ENCODE data around the gene ZNF536.
"Not testable (repeated sequence)": the region's sequence is repeated elsewhere in the genome, so short reads cannot be mapped to it uniquely, and the experiment has no call there.

ZNF536 gene

DNA sequence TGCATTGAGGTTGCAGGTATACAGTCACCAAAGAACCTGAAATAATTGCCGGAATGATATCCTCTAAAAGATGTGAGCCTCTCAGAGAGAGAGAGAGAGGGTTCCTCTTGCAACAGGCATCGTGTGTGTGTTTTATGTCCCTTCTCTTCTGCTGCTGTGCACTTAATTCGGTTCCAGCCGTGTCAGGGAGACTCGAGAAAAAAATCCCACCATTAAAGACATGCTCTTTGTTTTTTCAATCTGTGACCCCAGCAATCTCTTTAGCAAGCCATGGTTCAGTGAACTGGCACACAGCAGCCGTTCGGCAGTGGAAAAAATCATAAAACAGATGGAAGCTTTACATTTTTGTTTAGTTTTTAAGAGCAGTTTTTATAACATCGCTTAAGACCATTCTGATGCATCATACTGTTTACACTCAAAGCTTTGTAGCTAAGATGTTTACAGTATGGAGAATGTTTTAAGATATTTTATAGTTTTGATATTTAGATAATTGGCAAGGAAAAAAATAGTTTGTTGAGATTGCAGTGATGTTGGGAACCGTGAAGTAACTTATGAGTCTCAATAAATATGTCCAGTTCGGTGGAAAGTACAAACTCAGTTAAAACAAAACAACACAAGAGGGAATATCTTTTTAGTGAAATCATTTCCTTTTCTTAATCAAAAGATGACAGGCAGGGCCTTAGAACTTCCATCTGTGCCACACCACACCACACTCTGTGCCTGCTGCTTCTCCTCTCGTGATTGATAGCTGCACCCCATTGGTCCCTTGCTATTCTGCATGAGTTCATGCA is 31.2 kb upstream of the ZNF536 start:
- H3K4me3 ChIP-seq = no peak overlapping the region
- H3K27ac ChIP-seq = no peak overlapping the region

DNA sequence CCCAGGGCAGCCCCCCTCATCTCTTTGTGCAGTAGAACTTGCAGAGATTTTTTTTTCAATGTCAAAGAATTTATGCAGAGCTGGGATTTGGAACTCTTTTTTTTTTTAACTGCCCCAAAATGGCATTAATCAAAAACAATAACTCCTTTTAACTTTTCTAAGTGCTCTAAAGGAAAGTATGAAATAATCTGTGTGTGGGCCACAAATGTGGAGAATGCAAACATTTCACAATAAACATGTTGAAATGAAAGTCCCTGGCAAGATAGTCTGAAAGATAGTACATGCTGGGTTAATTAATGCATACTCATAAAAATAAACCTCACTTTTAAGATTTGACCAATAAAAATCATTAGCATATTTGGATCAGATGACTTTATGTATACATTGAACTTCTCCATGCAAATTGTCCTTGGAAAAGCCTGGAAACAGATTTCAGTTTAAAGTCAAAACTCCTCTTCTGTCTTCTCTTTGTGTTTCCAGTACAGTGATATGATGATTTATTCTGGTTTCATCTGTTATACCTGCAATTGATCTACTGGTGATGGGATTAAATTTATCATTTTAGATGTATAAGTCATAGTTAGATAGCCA is 30.5 kb upstream of the ZNF536 start:
- H3K4me3 ChIP-seq = no peak overlapping the region
- no peak overlapping the region for H3K27ac ChIP-seq

- Histone ChIP-seq H3K27ac (no peak overlapping the region), H3K4me3 (no peak overlapping the region)
Observed at GRCh38 chr19:30342901-30343300, 29.3 kb upstream of the ZNF536 start.

DNA sequence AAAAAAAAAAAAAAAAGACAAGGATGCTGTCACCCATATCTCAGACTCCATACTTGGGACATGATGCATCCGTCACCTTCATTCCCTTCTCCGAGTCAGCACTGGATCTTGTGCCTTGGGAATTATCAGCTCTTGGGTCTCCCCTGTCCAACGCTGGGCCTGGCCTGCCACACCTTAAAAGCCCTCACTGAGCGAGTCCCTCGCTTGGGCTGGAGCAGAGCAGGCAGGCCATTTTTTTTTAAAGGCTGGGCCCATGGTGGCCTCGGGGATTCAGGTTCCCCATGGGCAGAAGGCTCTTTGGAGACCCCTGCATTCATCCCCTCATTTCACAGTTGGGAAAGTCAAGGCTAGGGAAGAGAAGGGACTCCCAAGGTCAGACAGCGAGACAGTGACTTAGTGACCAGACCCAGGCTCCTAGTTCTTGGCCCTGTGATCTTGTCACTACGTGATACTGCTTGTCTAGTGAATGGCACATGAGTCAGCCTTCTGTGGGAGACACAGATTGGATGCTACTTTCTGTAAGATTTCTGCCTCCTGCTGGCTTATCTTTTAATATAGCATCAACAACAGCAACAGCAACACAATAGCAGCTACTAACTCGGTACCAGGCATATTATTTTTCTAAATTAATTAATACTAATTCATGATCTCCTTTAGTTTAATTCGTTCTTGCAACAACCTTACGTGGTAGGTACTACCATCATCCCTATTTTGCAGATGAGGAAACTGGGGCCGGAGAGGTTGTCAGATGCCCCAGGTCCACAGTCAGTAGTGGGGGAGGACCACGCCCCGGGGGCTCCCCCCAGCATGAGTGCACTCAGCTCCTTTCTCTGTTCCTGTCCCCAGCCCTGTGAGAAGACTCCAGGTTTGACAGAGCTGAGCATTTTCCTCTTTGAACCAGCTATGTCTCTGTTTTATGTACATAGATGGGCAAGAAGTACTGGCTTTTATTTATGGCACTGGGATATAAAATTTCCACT is 27.4 kb upstream of the ZNF536 start:
- Histone ChIP-seq H3K27ac (no peak overlapping the region), H3K4me3 (no peak overlapping the region)

GRCh38 chr19:30345686-30346085 is 26.5 kb upstream of the ZNF536 start:
- Histone ChIP-seq H3K27ac (no peak overlapping the region), H3K4me3 (no peak overlapping the region)

GRCh38 chr19:30346468-30346867 is 25.7 kb upstream of the ZNF536 start:
- not testable (repeated sequence) for H3K27ac ChIP-seq, H3K4me3 ChIP-seq

- Histone ChIP-seq H3K4me3 (no peak overlapping the region), H3K27ac (no peak overlapping the region)
Observed at GRCh38 chr19:30349131-30349730, 23.0 kb upstream of the ZNF536 start.

DNA sequence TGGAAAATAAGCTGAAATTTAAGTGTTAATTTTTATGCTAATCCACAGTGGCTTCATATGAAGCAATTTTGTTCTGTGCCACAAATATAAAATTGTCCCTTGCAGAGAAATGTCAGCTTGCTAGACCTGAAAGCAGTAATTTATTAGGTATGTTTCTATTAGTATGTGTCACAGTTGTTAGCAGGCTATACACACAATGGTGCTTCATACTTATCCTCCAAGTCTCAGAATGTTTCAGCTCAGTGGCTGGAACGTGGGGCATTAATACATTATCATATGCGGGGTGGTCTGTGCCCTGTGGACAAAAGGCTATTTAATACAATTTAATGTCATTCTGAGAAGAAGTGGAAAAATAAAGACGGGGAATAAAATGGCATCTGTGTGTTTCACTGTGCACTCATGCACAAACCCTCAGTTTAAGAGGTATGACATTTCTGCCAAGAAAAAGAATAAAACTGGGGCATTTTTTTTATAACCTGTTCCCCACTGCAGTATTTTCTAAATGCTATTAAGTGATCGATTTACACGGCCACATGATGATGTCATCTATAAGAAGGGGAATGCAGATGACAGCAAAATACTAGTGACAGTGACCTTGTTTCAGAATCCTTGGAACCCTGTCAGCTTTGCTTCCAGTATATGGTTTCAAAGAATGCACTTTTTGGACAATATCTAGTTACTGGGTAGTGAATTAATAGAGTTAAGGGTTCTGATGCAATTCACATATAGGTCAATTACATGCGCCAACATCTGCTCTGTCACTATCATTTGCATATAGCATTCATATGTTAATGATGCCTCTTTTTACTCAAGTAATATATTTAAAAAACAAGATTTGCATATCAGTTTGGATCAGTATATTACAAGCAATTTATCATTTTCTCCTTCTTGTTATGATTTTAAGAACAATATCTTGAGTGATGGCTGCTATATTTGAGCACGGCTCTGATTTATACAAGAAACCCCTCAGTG is 21.2 kb upstream of the ZNF536 start:
- no peak overlapping the region for H3K27ac ChIP-seq
- no peak overlapping the region for H3K4me3 ChIP-seq

DNA sequence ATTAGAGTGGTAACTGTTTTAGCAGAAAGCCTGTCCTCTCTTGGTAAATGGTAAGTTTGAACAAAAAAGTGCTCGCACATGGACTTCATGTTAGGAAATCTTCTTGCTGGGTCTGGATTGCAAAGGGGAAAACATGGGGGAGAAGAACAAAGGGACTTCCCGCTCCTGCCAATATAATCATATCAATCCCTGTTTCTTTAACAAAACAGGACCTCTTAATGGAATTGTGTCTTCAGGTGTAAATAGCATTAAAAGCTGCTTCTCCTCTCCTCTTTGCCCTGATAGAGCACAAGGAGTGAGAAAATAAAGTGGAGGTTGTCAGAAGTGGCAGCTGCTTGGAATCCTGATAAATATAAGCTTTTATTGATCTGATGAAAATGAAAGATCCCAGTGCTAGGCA is 20.4 kb upstream of the ZNF536 start:
- Histone ChIP-seq H3K27ac (no peak overlapping the region), H3K4me3 (no peak overlapping the region)

GRCh38 chr19:30353394-30353945 is 18.7 kb upstream of the ZNF536 start:
- no peak overlapping the region for H3K4me3 ChIP-seq
- H3K27ac ChIP-seq = no peak overlapping the region

DNA sequence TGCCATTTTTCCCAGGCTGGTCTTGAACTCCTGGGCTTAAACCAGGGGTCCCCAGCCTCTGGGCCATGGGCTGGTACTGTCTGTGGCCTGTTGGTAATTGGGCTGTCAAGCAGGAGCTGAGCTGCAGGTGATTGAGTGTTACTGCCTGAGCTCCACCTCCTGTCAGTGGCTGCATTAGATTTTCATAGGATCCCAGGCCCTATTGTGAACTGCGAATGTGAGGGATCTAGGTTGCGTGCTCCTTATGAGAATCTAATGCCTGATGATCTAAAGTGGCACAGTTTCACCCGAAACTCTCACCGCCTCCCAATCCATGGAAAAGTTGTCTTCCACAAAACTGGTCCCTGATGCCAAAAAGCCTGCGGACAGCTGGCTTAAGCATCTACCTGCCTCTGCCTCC is 16.6 kb upstream of the ZNF536 start:
- Histone ChIP-seq H3K27ac (no peak overlapping the region), H3K4me3 (no peak overlapping the region)

DNA sequence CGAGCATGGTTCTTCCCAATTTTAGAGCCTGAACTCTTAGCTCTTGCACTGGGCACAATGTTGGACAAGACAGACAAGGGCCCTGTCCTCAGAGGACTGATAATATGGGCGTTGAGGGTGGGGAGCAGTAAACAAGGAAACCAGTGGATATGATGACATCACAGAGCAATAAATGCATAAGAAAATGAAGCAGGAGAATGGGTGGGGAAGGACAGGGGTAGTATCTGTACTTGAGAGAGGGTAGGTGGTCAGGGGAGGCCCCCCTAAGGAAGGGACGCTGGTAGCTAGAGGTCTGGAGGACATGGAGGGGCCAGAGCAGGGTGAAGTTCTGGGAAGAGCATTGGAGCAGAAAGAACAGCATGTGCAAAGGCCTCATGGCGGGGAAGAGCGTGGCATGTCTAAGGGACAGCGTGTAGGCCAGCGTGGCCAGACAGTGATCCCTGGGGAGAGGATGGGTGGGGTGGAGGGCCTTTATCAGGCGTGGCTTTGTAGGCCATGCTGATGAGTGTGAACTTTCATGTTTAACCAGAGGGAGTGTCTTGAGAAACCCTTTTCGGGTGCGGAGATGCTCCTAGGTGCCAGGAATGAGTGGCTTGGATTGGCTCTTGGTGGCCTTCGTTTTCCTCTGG is 15.1 kb upstream of the ZNF536 start:
- no peak overlapping the region for H3K4me3 ChIP-seq
- H3K27ac ChIP-seq = no peak overlapping the region

DNA sequence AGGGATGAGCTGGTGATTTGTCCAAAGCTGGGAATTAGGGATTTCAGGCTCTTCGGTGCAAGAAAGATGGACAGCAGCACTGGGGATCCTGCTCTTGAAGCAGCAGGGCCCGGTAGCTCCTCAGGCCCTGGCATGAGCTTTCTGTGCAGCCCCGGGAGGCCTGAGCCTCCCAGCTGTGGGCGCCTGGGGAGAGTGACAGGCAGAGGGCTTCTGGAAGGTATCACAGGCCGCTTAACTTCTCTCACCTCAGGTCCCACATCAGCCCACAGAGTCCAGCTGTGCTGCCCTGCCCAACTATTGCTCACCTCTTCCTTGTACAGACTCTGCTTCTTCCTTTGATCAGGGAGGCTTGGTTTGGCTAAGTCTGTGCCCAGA is 14.6 kb upstream of the ZNF536 start:
- Histone ChIP-seq H3K27ac (no peak overlapping the region), H3K4me3 (no peak overlapping the region)

DNA sequence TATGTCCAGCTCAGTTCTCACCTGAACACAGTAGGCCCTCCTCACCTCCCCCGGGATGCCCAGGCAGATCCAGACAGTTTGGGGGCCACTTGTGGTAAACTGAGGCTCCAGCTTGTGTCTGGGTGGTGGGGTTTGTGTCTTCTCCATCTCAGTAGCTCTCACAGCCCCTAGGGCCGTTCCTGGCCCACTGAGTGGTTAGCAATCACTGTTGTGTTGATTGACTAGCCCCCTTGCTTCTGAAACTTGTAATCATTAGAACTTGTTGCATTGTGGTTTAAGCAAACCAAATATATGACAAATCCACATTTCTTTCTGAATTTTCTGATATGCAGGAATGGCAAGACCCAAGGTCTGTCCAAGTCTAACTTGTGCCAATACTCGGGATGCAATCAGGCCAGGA is 13.9 kb upstream of the ZNF536 start:
- Histone ChIP-seq H3K27ac (no peak overlapping the region), H3K4me3 (no peak overlapping the region)

- H3K27ac ChIP-seq = no peak overlapping the region
Observed at GRCh38 chr19:30358821-30359580, 13.2 kb upstream of the ZNF536 start.

DNA sequence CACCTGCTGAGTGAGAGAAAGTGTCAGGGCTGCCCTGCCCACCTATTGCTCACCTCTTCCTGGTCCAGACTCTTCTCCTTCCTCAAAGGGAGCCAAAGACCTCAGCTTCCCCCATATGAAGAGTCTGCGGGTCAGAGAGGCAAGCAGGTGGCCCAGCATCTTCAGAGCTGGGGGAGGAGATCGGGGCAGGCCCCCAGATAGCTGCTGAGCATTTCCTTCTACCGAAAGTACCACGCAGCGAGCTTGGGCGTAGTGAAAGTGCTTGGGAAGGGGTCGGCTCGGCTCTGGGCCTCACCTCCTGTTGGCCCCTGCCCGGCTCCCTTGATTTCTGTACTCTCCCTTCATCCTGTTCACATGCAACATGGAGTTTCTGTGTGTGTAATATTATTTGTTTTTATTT is 12.2 kb upstream of the ZNF536 start:
- Histone ChIP-seq H3K4me3 (no peak overlapping the region), H3K27ac (no peak overlapping the region)

More at GRCh38 chr19:30358821-30359580, 13.2 kb upstream of the ZNF536 start:
- H3K4me3 ChIP-seq = no peak overlapping the region

GRCh38 chr19:30360376-30361106 is 11.6 kb upstream of the ZNF536 start:
- no peak overlapping the region for H3K4me3 ChIP-seq
- H3K27ac ChIP-seq = peak overlapping the region in 1 of 21 experiments; percentile 17
